ENCODE measurements around the gene TXNDC2. TPM values are rescaled to one million over a fixed set of nuclear protein-coding genes. Genes with fewer than 3 reads are reported as not detected.

Gene TXNDC2
- total RNA-seq, 4 donors from 2014 or later, result 0.62 to 0.96 TPM; not detected in 2

- peak overlapping the region in 1 of 4 donors; percentile 8 for H3K27ac ChIP-seq
Observed at GRCh38 chr18:9850309-9850708, 35.5 kb upstream of the TXNDC2 start.

GRCh38 chr18:9851511-9851910 is 34.3 kb upstream of the TXNDC2 start:
- Histone ChIP-seq H3K27ac (peak overlapping the region in 1 of 4 donors; percentile 15), H3K4me1 (peaks cover 20 to 57% (median 23%) of the 10 kb centered on the region in 3 donors)

More at GRCh38 chr18:9850309-9850708, 35.5 kb upstream of the TXNDC2 start:
- TF ChIP-seq POLR2A (IDR thresholded peaks at IDR 0.05) (no peak), EP300 (IDR thresholded peaks at IDR 0.05) (no peak), CTCF (IDR thresholded peaks at IDR 0.05) (no peak), POLR2AphosphoS5 (IDR thresholded peaks at IDR 0.05) (no peak)
- 93% methylated on average over 3 of the region's 3 CpGs; no CpG with 5 or more reads in 1 of the 2 donors for WGBS, 2 donors (ENCODE audit: low coverage in 1 of 2)
- no peaks in the 10 kb centered on the region for H3K27me3 ChIP-seq
- no peak for ATAC-seq
- H3K9me3 ChIP-seq, result no peaks in the 10 kb centered on the region
- H3K36me3 ChIP-seq, result no peaks in the 10 kb centered on the region
- no peak overlapping the region for H3K4me3 ChIP-seq
- H3K4me1 ChIP-seq, result peaks cover 11 to 57% (median 15%) of the 10 kb centered on the region in 3 donors

GRCh38 chr18:9852266-9853081 is 33.3 kb upstream of the TXNDC2 start:
- no peaks in the 10 kb centered on the region for H3K9me3 ChIP-seq
- H3K27ac ChIP-seq, result no peak overlapping the region
- no peaks in the 10 kb centered on the region for H3K36me3 ChIP-seq
- no peak for TF ChIP-seq POLR2A (IDR thresholded peaks at IDR 0.05)
- no peak for TF ChIP-seq POLR2AphosphoS5 (IDR thresholded peaks at IDR 0.05)
- no peak for TF ChIP-seq EP300 (IDR thresholded peaks at IDR 0.05)
- no peak for ATAC-seq
- H3K27me3 ChIP-seq, result no peaks in the 10 kb centered on the region
- WGBS, 2 donors (ENCODE audit: low coverage in 1 of 2), result 94% methylated on average over 4 to 5 of the region's 5 CpGs
- no peak overlapping the region for H3K4me3 ChIP-seq
- peaks cover 19 to 55% (median 27%) of the 10 kb centered on the region in 3 donors for H3K4me1 ChIP-seq

More at GRCh38 chr18:9851511-9851910, 34.3 kb upstream of the TXNDC2 start:
- no peak for ATAC-seq
- no peak for TF ChIP-seq EP300 (IDR thresholded peaks at IDR 0.05)
- TF ChIP-seq POLR2AphosphoS5 (IDR thresholded peaks at IDR 0.05), result peak; percentile 55
- TF ChIP-seq POLR2A (IDR thresholded peaks at IDR 0.05), result no peak
- TF ChIP-seq CTCF (IDR thresholded peaks at IDR 0.05), result no peak
- H3K4me3 ChIP-seq, result no peak overlapping the region
- 94% methylated on average over 2 of the region's 2 CpGs; no CpG with 5 or more reads in 1 of the 2 donors for WGBS, 2 donors (ENCODE audit: low coverage in 1 of 2)
- no peaks in the 10 kb centered on the region for H3K36me3 ChIP-seq
- no peaks in the 10 kb centered on the region for H3K9me3 ChIP-seq
- H3K27me3 ChIP-seq, result no peaks in the 10 kb centered on the region

GRCh38 chr18:9854801-9855676 is 30.7 kb upstream of the TXNDC2 start:
- no peaks in the 10 kb centered on the region for H3K9me3 ChIP-seq
- WGBS, 2 donors (ENCODE audit: low coverage in 1 of 2), result 32 to 50% methylated on average over 8 to 12 of the region's 12 CpGs
- ATAC-seq, result peak; percentile 90
- H3K4me3 ChIP-seq, result no peak overlapping the region
- peaks cover 15 to 34% (median 24%) of the 10 kb centered on the region in 3 donors for H3K4me1 ChIP-seq
- TF ChIP-seq POLR2AphosphoS5 (IDR thresholded peaks at IDR 0.05) (peak; percentile 95), CTCF (IDR thresholded peaks at IDR 0.05) (no peak), POLR2A (IDR thresholded peaks at IDR 0.05) (no peak), EP300 (IDR thresholded peaks at IDR 0.05) (peak; percentile 72)
- H3K27me3 ChIP-seq, result no peaks in the 10 kb centered on the region
- H3K27ac ChIP-seq, result peak overlapping the region; percentile 80 to 99 (median 84)
- H3K36me3 ChIP-seq, result peaks cover 3 to 10% of the 10 kb centered on the region in 2 donors

GRCh38 chr18:9855681-9856080 is 30.1 kb upstream of the TXNDC2 start:
- no peak for TF ChIP-seq POLR2A (IDR thresholded peaks at IDR 0.05)
- no peak for TF ChIP-seq EP300 (IDR thresholded peaks at IDR 0.05)
- TF ChIP-seq CTCF (IDR thresholded peaks at IDR 0.05), result no peak
- TF ChIP-seq POLR2AphosphoS5 (IDR thresholded peaks at IDR 0.05), result no peak
- H3K4me3 ChIP-seq, result no peak overlapping the region
- no peaks in the 10 kb centered on the region for H3K27me3 ChIP-seq
- H3K36me3 ChIP-seq, result peaks cover 3 to 16% of the 10 kb centered on the region in 2 donors
- H3K27ac ChIP-seq, result peak overlapping the region; percentile 80 to 99 (median 84)
- H3K9me3 ChIP-seq, result no peaks in the 10 kb centered on the region
- peak; percentile 46 for ATAC-seq
- peaks cover 15 to 34% (median 24%) of the 10 kb centered on the region in 3 donors for H3K4me1 ChIP-seq
- 13 to 44% methylated on average over 3 to 9 of the region's 9 CpGs for WGBS, 2 donors (ENCODE audit: low coverage in 1 of 2)
